GM18526 (cell line): ENCODE data around the gene TACC2.

ENCODE experiments used
- POLR2A ChIP-seq: IDR thresholded peaks from 3 replicates; pipeline ENCODE4 v1.6.1; 2011; ENCODE audit not compliant: insufficient read length; ENCODE audit errors: extremely low read depth

The TACC2 gene

GRCh38 chr10:122286867-122287266, 297.9 kb downstream of the TACC2 start:
- no peak for TF ChIP-seq POLR2A

- TF ChIP-seq POLR2A: no peak
Observed at GRCh38 chr10:122287570-122287969, 298.6 kb downstream of the TACC2 start.

GRCh38 chr10:122288262-122288661, 299.3 kb downstream of the TACC2 start:
- no peak for TF ChIP-seq POLR2A

- TF ChIP-seq POLR2A: no peak
Observed at GRCh38 chr10:122288917-122289316, 300.0 kb downstream of the TACC2 start.

GRCh38 chr10:122290334-122290733, 301.4 kb downstream of the TACC2 start:
- no peak for TF ChIP-seq POLR2A

GRCh38 chr10:122290833-122291532, 302.0 kb downstream of the TACC2 start:
- TF ChIP-seq POLR2A: no peak

GRCh38 chr10:122291739-122292138, 302.8 kb downstream of the TACC2 start:
- TF ChIP-seq POLR2A: no peak

GRCh38 chr10:122292376-122292775, 303.4 kb downstream of the TACC2 start:
- TF ChIP-seq POLR2A: no peak

- TF ChIP-seq POLR2A: no peak
Observed at GRCh38 chr10:122293156-122293960, 304.4 kb downstream of the TACC2 start.

GRCh38 chr10:122293961-122294380, 305.0 kb downstream of the TACC2 start:
- TF ChIP-seq POLR2A: no peak

- TF ChIP-seq POLR2A: no peak
Observed at GRCh38 chr10:122294511-122295450, 305.8 kb downstream of the TACC2 start.

GRCh38 chr10:122295451-122295809, 306.5 kb downstream of the TACC2 start:
- TF ChIP-seq POLR2A: no peak

- TF ChIP-seq POLR2A: no peak
Observed at GRCh38 chr10:122296363-122297120, 307.6 kb downstream of the TACC2 start.

- no peak for TF ChIP-seq POLR2A
Observed at GRCh38 chr10:122297583-122297982, 308.6 kb downstream of the TACC2 start.

GRCh38 chr10:122298206-122298597, 309.2 kb downstream of the TACC2 start:
- no peak for TF ChIP-seq POLR2A
